H9 (cell line): ENCODE measurements around the gene C1orf21. TPM values are rescaled to one million over a fixed set of nuclear protein-coding genes. Genes with fewer than 3 reads are reported as not detected.

Source experiments
- DNase-seq: peaks from one replicate; pipeline ENCODE4 v3.0.0-alpha.2; 2017
- H2AFZ ChIP-seq: one replicate; pipeline ENCODE4 v1.6.1; 2013; ENCODE audit warnings: mild to moderate bottlenecking, low read length, control low read depth, moderate library complexity
- H2AK5ac ChIP-seq: 2 replicates; pipeline ENCODE4 v1.6.1; 2013; ENCODE audit warnings: low read length, control low read depth, mixed read lengths; ENCODE audit not compliant: insufficient read length
- H2BK120ac ChIP-seq: one replicate; pipeline ENCODE4 v1.6.1; 2013; ENCODE audit warnings: low read depth, mild to moderate bottlenecking, low read length, control low read depth, inconsistent platforms; ENCODE audit not compliant: poor library complexity, severe bottlenecking
- H2BK12ac ChIP-seq: 2 replicates; pipeline ENCODE4 v1.6.1; 2013; ENCODE audit warnings: low read length, control low read depth, mixed read lengths, low read depth; ENCODE audit not compliant: insufficient read length
- H2BK15ac ChIP-seq: 2 replicates; pipeline ENCODE4 v1.6.1; 2013; ENCODE audit warnings: low read depth, low read length, control low read depth
- H2BK20ac ChIP-seq: one replicate; pipeline ENCODE4 v1.6.1; 2013; ENCODE audit warnings: low read depth, mild to moderate bottlenecking, low read length, control low read depth, inconsistent platforms; ENCODE audit not compliant: poor library complexity, severe bottlenecking
- H2BK5ac ChIP-seq: 2 replicates; pipeline ENCODE4 v1.6.1; 2013; ENCODE audit warnings: low read length, control low read depth, mixed read lengths; ENCODE audit not compliant: insufficient read length
- H3K14ac ChIP-seq: 2 replicates; pipeline ENCODE4 v1.6.1; 2013; ENCODE audit warnings: low read length, control low read depth; ENCODE audit not compliant: insufficient read depth
- H3K18ac ChIP-seq: 2 replicates; pipeline ENCODE4 v1.6.1; 2013; ENCODE audit warnings: low read depth, mild to moderate bottlenecking, mixed read lengths, low read length, control low read depth; ENCODE audit not compliant: insufficient read length
- H3K23ac ChIP-seq: 2 replicates; pipeline ENCODE4 v1.6.1; 2013; ENCODE audit warnings: low read length, control low read depth, mixed read lengths, low read depth; ENCODE audit not compliant: insufficient read length
- H3K23me2 ChIP-seq: 2 replicates; pipeline ENCODE4 v1.6.1; 2013; ENCODE audit warnings: low read depth, mild to moderate bottlenecking, mixed read lengths, low read length, control low read depth; ENCODE audit not compliant: insufficient read length, poor library complexity, severe bottlenecking
- H3K27ac ChIP-seq: 2 replicates; pipeline ENCODE4 v1.5.1; 2013; ENCODE audit warnings: low read length, control low read depth, mixed read lengths, low read depth; ENCODE audit not compliant: insufficient read length
- H3K27me3 ChIP-seq: 2 replicates; pipeline ENCODE4 v1.6.1; 2013; ENCODE audit warnings: low read length, control low read depth, inconsistent platforms; ENCODE audit not compliant: insufficient read depth
- H3K4ac ChIP-seq: 2 replicates; pipeline ENCODE4 v1.6.1; 2013; ENCODE audit warnings: low read depth, mild to moderate bottlenecking, control low read depth, inconsistent platforms, low read length, moderate library complexity
- H3K4me1 ChIP-seq: 2 replicates; pipeline ENCODE4 v1.6.1; 2013; ENCODE audit warnings: low read length, control low read depth, inconsistent platforms; ENCODE audit not compliant: insufficient read depth
- H3K4me2 ChIP-seq: 2 replicates; pipeline ENCODE4 v1.6.1; 2013; ENCODE audit warnings: low read length, control low read depth, mixed read lengths; ENCODE audit not compliant: insufficient read length, insufficient read depth
- H3K56ac ChIP-seq: 2 replicates; pipeline ENCODE4 v1.6.1; 2013; ENCODE audit warnings: low read depth, mild to moderate bottlenecking, mixed read lengths, low read length, control low read depth; ENCODE audit not compliant: insufficient read length
- H3K79me1 ChIP-seq: 2 replicates; pipeline ENCODE4 v1.6.1; 2013; ENCODE audit warnings: low read depth, mild to moderate bottlenecking, moderate library complexity, low read length, control low read depth, inconsistent platforms; ENCODE audit not compliant: insufficient read depth, poor library complexity, severe bottlenecking
- H3K79me2 ChIP-seq: 2 replicates; pipeline ENCODE4 v1.6.1; 2013; ENCODE audit warnings: low read length, control low read depth, inconsistent platforms; ENCODE audit not compliant: insufficient read depth
- H3K9ac ChIP-seq: 2 replicates; pipeline ENCODE4 v1.6.1; 2013; ENCODE audit warnings: low read length, control low read depth, mixed read lengths; ENCODE audit not compliant: insufficient read length; ENCODE audit errors: extremely low read depth
- H3K9me3 ChIP-seq: one replicate; pipeline ENCODE4 v1.6.1; 2013; ENCODE audit warnings: low read depth, low read length, inconsistent platforms; ENCODE audit not compliant: control insufficient read depth
- H3T11ph ChIP-seq: one replicate; pipeline ENCODE4 v1.6.1; 2013; ENCODE audit warnings: mild to moderate bottlenecking, low read length, control low read depth, inconsistent platforms
- H4K20me1 ChIP-seq: one replicate; pipeline ENCODE4 v1.6.1; 2013; ENCODE audit not compliant: control insufficient read depth, insufficient read length, insufficient read depth
- H4K5ac ChIP-seq: 2 replicates; pipeline ENCODE4 v1.6.1; 2013; ENCODE audit warnings: low read depth, mild to moderate bottlenecking, mixed read lengths, low read length, control low read depth; ENCODE audit not compliant: insufficient read length
- H4K8ac ChIP-seq: replicated peaks from 2 replicates; pipeline ENCODE4 v1.6.1; 2013; ENCODE audit warnings: low read length, control low read depth, mixed read lengths, low read depth; ENCODE audit not compliant: insufficient read length
- H4K91ac ChIP-seq: 2 replicates; pipeline ENCODE4 v1.6.1; 2013; ENCODE audit warnings: low read depth, mild to moderate bottlenecking, moderate library complexity, mixed read lengths, low read length, control low read depth; ENCODE audit not compliant: insufficient read length
- H3K27ac Mint-ChIP-seq, 3 experiments: 2 replicates in 2 of 3; 3 replicates in 1 of 3; pipeline ENCODE4 v1.8.0; 2020 to 2021; ENCODE audit warnings: mixed read lengths in 3 of 3, mild to moderate bottlenecking in 1 of 3, moderate library complexity in 1 of 3
- H3K27me3 Mint-ChIP-seq: 2 replicates; pipeline ENCODE4 v1.8.0; 2021; ENCODE audit warnings: low read depth, mild to moderate bottlenecking, moderate library complexity, mixed read lengths
- H3K36me3 Mint-ChIP-seq, 3 experiments: 2 replicates in 2 of 3; 3 replicates in 1 of 3; pipeline ENCODE4 v1.8.0; 2020 to 2021; ENCODE audit warnings: low read depth in 3 of 3, mixed read lengths in 3 of 3; ENCODE audit not compliant: insufficient read depth in 1 of 3
- H3K4me1 Mint-ChIP-seq, 2 experiments: 2 replicates each; pipeline ENCODE4 v1.8.0; 2020; ENCODE audit warnings: mixed read lengths in 2 of 2
- H3K4me3 Mint-ChIP-seq, 2 experiments: 2 replicates in 1 of 2; 3 replicates in 1 of 2; pipeline ENCODE4 v1.8.0; 2020 to 2021; ENCODE audit warnings: mild to moderate bottlenecking in 2 of 2, mixed read lengths in 2 of 2, moderate library complexity in 1 of 2
- H3K9me3 Mint-ChIP-seq, 2 experiments: 2 replicates in 1 of 2; 3 replicates in 1 of 2; pipeline ENCODE4 v1.8.0; 2020; ENCODE audit warnings: mild to moderate bottlenecking in 2 of 2, mixed read lengths in 2 of 2, moderate library complexity in 1 of 2
- CTCF ChIP-seq: fragments of 200-600 bp; sonication (generic); conservative IDR thresholded peaks from 3 replicates; pipeline ENCODE4 v1.8.0; 2021; ENCODE audit warnings: antibody characterized with exemption, mild to moderate bottlenecking
- WGBS: extraction: QIAGEN DNeasy Blood & Tissue Kit; methylation state at CpG from one replicate; pipeline ENCODE4 v1.1.7; 2013; ENCODE audit warnings: missing lambda C conversion rate, low lambda C conversion rate, mixed read lengths; ENCODE audit not compliant: insufficient read length; ENCODE audit errors: extremely low coverage; 5-methylcytosine and 5-hydroxymethylcytosine counted together
- total RNA-seq: library from RNA; stranded (reverse); gene quantifications from 2 replicates; pipeline ENCODE4 v1.2.1, GENCODE V29; 2021

C1orf21 gene
- total RNA-seq, 1 experiment from 2014 or later, result 36.0 TPM

- H2AFZ ChIP-seq, result no peak overlapping the region
- H2AK5ac ChIP-seq, result no peak overlapping the region
- H3K18ac ChIP-seq, result no peak overlapping the region
- TF ChIP-seq CTCF, result no peak
- H4K5ac ChIP-seq, result no peak overlapping the region
- Mint-ChIP-seq H3K4me3 (no peak overlapping the region), H3K36me3 (no peaks in the 10 kb centered on the region), H3K27ac (no peak overlapping the region), H3K9me3 (no peaks in the 10 kb centered on the region), H3K27me3 (no peaks in the 10 kb centered on the region), H3K4me1 (peaks cover 11 to 28% of the 10 kb centered on the region in 2 experiments)
- H2BK12ac ChIP-seq, result no peak overlapping the region
- no peak overlapping the region for H3K23ac ChIP-seq
- H3T11ph ChIP-seq, result no peak overlapping the region
- H3K56ac ChIP-seq, result no peak overlapping the region
- WGBS, result no CpG with 5 or more reads among the region's 2 CpGs
- H2BK5ac ChIP-seq, result no peak overlapping the region
- H3K4me2 ChIP-seq, result no peak overlapping the region
- no peak overlapping the region for H2BK20ac ChIP-seq
- H3K14ac ChIP-seq, result no peak overlapping the region
- H4K91ac ChIP-seq, result no peak overlapping the region
- DNase-seq, result no peak
- no peaks in the 10 kb centered on the region for H3K9me3 ChIP-seq
- H4K20me1 ChIP-seq, result no peaks in the 10 kb centered on the region
- H2BK15ac ChIP-seq, result no peak overlapping the region
- H3K27me3 ChIP-seq, result no peaks in the 10 kb centered on the region
- no peak overlapping the region for H3K9ac ChIP-seq
- no peak overlapping the region for H3K27ac ChIP-seq
- no peaks in the 10 kb centered on the region for H3K23me2 ChIP-seq
- H3K79me1 ChIP-seq, result no peaks in the 10 kb centered on the region
- H4K8ac ChIP-seq, result no peak overlapping the region
- H3K4me1 ChIP-seq, result no peaks in the 10 kb centered on the region; the same call in 1 of the 2 replicates
- no peaks in the 10 kb centered on the region for H3K79me2 ChIP-seq
- no peak overlapping the region for H3K4ac ChIP-seq
- H2BK120ac ChIP-seq, result no peak overlapping the region
Observed at GRCh38 chr1:184553845-184554244, 167.0 kb downstream of the C1orf21 start.
